GM18520 (cell line): Measurements from ENCODE around the gene EMC8.
"Not testable (repeated sequence)": the region's sequence is repeated elsewhere in the genome, so short reads cannot be mapped to it uniquely, and the experiment has no call there.

Source experiments
- ATAC-seq: cut with Tn5 transposase; IDR thresholded peaks from one replicate; pipeline ENCODE4 v1.9.1; 2021; ENCODE audit not compliant: unreplicated experiment

Gene EMC8

DNA sequence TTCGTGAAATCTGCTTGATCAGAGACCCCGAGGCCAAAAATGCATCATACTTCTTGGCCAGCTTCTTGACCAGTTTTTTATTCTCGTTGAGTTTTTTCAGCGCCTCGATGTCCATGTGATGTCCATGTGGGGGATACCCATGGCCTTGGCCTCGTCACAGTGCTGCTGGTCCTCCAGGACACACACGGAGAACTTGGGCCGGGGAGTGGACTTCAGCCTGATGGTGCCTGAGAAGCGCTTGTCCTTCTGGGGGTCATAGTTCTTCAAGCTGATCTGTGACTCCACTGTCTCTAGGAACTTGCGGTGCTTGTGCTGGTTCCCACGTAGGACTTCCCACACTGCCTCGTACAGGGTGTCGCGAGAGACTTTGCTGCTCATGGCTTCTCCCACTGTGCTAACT, 16.8 kb upstream of the EMC8 start:
- ATAC-seq = no peak

DNA sequence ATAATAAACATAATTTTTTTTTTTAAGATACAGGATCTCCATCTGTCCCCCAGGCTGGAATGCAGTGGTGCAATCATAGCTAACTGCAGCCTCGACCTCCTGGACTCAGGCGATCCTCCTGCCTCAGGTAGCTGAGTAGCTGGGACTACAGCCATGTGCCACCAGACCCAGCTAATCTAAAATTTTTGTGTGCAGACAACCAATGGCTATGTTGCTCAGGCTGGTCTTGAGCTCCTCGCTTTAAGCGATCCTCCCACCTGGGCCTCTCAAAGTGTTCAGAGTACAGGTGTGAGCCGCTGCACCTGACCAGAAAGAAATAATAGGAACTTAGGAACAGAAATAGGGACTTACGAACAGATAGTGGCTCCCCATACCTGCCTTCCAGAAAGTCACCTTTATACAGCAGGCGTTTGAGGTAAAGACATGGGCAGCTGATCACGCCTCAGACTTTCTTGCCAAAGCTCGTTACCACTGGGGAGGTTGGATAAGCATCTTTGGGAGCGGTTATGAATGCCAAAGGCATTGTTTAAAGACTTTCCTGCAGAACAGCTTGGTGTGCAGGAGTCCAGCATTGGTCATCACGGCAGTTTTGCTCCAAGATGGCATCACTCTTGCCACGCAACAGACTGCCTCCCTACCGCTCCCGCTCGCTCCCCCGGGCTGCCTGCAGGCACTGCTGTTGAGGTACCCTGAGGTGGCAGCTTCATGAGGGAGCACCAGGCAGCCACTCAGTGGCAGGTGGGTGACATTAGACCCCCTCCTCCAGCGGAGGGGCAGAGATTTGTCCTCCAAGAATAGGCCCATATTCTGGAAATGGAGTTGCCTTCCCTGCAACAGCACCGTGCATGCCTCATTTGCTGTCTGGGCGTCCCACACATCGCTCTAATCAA, 13.7 kb upstream of the EMC8 start:
- ATAC-seq = no peak

DNA sequence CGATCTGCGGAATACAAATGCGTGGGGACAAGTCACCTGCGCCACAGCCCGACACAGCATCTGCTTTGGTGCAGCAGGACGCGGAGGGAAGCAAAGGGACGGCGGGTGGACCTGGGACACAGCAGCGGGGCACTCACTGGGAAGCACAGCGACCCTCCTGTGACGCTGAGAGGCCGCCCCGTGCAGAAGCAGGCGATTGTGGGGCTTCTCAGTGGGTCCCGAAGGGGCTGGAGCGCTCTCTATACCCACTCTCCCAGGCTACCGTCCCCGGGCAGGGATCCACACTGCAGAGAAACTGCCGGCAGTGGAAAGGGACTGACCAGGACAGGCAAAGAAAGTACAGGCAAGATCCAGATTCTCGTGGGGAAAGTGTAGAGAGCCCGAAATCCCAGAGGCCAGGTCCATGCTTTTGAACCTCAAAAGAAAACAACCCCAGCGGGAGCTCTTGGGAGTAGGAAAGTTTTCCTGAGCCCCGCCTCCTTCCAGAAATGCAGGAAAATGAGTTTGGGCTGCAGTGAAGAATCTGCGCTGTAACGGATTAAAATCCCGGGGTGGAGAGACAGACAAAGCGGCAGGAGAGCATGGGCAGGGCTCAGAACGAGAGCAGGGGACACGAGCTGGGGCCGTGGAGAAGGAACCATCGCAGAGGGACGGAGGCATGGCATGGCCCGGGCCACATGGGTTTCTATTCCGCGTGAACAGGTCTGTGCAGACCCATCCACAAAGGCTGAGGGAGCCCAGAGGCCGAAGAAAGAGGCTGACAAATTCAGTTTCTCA, 12.9 kb upstream of the EMC8 start:
- ATAC-seq = no peak

DNA sequence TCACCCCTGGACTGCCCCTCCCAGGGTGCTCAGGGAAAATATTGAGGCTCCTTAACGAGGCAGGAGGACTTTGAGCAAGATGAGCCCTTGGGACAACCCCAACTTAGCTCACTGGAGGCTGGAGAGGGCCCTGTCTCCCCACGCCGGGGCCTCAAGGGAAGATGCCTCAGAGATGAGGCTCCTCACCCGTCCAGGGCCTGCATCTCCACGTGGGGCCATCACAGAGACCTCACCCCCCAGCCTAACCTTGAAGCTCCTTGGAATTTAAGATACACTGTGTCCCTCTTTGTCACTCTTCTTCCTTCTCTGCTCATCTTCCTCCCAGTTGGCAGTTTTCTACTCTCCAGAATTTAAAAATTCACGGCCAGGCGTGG, 11.4 kb upstream of the EMC8 start:
- no peak for ATAC-seq

DNA sequence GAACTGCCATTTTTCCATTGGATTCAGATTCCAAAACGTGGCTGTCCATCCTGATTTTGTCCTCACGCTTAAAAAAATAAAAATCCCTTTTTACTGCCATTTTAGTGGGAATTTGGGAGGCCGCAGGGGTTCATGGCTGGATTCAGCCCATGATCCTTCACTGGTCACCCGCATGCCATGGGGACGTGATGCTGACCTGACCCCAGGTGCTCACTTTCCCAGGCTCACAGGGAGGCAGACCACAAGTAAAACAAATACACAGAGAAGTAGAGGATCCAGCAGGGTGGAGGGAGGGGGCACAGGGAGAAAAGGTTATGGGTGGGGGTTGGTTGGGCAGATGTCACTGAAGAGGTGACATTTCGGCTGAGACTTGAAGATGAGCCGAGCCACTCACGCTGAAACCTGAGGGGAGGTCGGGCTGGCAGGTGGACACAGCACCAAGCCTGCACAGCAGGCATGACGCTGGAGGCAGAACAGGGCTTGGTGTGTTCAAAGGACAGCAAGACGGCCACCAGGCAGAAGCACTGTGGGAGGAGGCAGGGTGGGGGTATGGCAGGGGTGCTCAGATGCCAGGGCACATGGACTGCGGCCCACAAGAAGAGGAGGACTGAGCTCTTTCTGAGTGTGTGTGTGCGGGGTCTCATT, 10.9 kb upstream of the EMC8 start:
- no peak for ATAC-seq

DNA sequence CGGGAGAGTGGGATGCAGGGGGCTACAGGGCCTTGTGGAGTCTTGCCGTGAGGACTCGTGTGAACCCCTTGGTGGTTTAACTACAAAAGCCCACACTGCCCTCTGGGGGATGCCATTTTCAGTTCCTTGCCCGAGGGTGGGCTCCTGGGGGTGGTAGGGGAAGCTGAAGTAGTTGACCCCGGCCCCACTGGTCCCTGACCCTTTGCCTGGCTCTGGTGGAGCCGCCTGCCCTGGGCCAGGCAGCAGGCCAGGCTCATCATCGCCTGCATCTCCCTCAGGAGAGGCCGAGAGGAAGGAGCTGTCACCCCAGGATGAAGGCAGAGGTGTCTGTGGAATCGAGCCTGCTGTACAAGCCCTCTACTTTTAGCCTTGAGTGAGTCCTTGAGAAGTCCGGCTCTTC, 10.3 kb upstream of the EMC8 start:
- ATAC-seq = no peak

DNA sequence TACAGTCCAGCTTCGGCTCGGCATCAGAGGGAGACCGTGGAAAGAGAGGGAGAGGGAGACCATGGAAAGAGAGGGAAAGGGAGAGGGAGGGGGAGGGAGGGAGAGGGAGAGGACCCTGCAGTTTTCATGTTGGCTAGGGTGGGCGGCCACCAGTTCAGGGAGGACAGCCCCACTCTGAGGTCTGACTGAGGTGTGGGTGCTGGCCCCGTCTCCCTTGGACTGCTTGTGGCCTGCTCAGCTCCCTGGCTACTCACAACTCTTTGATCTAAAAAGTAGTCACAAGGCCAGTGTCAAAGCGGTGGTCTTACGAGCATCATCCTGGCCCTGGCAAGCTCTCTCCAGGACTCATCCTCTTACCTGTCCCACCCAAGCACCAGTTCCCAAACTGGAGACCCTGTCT, 9.6 kb upstream of the EMC8 start:
- no peak for ATAC-seq

DNA sequence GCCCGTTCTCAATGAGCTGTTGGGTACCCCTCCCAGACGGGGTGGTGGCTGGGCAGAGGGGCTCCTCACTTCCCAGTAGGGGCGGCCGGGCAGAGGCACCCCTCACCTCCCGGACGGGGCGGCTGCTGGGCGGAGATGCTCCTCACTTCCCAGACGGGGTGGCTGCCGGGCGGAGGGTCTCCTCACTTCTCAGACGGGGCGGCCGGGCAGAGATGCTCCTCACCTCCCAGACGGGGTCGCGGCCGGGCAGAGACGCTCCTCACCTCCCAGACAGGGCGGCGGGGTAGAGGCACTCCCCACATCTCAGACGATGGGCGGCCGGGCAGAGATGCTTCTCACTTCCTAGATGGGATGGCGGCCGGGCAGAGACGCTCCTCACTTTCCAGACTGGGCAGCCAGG, 8.8 kb upstream of the EMC8 start:
- not testable (repeated sequence) for ATAC-seq

DNA sequence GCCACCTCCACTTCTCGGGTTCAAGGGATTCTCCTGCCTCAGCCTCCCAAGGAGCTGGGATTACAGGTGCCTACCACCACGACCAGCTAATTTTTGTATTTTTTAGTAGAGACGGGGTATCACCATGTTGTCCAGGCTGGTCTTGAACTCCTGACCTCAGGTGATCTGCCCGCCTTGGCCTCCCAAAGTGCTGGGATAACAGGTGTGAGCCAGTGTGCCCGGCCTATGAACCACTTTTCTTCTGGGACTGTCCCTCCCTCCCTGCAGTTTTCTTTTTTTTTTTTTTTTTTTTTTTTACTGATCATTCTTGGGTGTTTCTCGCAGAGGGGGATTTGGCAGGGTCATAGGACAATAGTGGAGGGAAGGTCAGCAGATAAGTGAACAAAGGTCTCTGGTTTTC, 8.0 kb upstream of the EMC8 start:
- not testable (repeated sequence) for ATAC-seq

DNA sequence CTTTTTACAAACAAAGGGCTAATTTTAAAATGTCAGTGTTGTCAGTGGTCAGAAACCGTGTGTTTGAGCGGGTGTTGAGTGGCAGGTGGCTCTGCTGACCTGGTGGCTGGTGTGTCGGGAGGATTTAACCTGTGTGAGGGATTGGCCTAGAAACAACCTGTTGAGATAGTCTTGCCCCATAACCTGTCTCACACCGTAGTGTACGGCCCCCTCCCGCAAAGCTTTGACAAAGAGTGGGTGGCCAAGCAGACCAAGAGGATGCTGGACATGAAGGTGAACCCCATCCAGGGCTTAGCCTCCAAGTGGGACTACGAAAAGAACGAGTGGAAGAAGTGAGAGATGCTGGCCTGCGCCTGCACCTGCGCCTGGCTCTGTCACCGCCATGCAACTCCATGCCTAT, 7.2 kb upstream of the EMC8 start:
- ATAC-seq = no peak

DNA sequence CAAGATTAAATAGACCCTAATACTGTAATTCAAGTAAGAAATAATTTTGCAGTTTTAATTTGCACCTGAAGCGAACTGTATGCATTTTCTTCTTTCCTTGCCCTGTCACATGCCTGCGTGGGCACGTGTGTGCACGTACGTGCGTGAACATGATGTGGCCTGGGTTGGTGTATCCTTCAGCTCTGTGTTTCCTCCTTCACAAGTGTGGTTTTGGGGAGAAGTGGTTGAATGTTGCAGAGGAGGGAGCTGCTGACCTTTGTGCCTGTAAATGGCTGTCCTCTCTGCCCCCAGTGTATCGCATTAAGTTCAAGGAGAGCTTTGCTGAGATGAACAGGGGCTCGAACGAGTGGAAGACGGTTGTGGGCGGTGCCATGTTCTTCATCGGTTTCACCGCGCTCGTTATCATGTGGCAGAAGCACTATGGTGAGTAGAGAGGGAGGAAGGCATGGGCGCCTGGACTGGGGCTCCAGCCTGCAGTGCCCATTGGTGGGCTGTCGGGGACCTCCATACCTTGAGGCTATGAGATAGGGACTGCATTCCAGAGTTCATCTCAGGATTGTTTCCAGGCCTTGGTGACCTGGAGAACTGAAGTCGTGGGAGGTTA, 6.2 kb upstream of the EMC8 start:
- ATAC-seq = no peak

DNA sequence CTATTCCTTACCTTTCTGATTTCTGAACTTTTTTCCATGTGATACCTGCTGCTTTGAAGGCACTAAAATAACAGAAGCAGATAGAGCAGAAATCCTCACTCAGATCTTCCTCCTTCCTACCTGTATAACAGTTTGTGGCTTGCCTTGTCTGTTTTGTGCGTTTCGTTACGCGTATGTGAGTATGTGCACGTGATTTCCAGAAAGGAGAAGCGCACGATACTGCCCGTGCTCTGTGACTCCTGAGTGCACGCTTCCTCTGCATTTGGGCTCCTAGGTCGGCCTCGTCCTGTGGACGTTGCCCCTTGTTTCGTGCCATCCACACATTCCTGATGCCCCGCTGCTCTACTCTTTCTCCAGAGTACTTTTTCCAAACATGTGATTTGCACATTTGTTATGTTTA, 4.2 kb upstream of the EMC8 start:
- ATAC-seq = no peak

DNA sequence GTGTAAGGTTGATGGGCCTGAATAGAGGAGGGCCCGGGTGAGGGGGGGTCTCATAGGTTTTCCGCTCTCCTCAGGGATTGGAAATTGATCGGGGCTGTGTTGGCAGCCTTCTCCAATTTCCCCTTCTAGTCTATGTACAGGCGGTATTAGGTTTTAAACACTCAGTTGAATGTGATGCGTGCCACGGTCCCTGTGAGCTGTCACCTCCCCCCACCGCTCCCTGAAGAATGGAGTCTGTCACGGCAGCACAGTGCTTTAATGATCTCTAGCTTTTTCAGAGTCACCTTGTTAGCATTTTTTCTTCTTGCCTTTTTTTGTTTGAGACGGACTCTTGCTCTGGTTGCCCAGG, 951 bp upstream of the EMC8 start:
- no peak for ATAC-seq

DNA sequence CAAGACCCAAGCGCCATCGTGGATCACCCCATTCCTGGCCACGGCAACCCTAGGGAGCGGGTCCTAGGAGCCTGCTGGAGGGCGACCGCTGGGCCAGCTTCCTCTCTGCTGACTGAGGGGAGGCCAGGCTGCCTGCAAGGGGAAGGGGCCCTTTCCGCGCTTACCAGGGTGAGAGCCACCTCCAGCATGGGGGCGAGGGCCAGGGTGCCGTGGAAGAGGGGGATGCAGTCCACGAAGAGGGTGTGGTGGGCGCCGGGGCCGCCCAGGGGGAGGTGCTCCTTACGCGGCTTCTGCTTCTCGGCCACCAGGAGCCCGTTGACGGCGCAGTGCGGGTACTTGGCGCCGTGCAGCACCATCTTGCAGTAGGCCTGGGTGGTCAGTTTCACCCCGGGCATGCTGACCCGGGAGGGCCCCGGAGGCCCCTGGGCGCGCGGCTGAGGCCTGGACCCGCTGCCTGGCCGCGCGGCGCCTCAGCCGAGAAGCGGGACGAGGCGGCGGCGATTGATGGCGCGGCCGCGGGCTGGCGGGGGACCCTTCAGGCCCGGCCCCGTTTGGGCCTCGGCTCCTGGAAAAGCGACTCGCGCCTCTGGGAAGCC, 345 bp downstream of the EMC8 start:
- no peak for ATAC-seq

DNA sequence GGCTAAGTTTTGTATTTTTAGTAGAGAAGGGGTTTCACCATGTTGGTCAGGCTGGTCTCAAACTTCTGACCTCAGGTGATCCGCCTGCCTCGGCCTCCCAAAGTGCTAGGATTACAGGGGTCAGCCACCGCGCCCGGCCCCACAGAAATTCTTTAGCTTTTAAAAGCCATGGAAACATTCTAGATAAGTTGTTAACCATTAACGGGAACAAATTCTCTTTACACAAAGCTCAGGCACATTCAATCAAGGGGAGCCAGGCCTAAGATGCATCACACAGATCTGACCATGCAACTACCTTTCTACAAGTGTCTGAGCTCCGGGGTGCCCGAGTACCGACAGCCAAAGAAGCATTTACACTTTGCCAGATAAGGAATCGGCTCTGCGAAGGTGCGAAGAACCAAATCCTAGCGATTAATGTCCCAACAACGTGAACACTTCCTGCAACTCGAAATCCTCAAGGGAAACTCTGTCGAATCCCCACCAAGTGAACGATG, 1.0 kb downstream of the EMC8 start:
- no peak for ATAC-seq

DNA sequence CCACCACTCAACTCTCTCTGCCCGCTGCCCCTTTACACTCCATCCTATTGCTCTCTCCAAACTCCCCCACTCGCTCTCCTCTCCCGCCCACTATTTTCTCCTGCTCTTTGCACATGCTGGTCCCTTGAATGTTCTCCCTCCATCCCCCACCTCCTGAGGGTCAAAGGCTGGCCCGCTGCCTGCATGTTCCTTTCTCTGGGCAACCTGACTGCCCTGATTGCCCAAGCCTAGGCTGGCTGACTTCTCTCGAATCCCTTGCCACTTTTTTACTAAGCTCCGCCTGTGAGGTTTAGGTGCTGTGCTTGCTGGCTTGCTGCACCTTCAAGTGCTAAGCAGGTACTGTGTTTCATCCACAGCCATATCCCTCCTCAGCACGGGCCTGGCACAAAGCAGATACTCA, 2.7 kb downstream of the EMC8 start:
- ATAC-seq = no peak

DNA sequence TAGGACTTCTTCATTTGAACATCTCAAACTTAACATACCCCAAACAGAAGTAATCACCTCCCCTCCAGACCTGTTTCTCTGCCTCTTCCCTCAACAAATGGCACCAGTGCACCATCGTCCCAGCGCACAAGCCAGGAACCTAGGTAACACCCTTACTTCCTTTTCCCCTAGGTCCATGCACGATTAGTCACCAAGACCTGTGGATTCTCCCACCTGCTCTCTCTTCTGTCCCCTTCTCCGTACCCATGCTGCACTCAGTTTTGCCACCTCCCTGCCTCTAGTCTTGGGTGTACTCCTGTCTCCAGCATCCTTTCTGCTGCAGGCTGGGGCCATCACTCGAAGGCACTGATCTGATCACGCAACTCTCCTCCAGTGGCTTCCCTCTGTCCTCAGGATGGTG, 3.2 kb downstream of the EMC8 start:
- no peak for ATAC-seq

DNA sequence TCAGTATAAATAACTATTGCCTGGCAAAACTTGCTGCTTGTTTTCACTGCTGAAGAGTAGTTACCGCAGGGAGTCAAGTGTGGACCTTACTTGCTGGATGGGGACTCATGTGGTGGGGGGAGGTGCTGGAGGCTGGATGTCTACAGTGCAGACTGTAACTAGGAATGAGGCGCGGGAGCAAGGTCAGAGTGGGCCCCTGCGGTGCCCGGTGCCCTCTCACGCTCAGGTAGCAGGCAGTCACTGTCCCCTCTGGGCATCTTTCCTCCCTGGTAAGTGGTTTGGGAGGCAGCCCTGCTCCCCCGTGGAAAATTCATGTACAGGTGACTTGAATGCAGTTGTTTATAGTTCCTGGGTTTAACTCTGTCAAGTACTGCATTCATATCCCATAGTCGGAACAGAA, 4.6 kb downstream of the EMC8 start:
- no peak for ATAC-seq

DNA sequence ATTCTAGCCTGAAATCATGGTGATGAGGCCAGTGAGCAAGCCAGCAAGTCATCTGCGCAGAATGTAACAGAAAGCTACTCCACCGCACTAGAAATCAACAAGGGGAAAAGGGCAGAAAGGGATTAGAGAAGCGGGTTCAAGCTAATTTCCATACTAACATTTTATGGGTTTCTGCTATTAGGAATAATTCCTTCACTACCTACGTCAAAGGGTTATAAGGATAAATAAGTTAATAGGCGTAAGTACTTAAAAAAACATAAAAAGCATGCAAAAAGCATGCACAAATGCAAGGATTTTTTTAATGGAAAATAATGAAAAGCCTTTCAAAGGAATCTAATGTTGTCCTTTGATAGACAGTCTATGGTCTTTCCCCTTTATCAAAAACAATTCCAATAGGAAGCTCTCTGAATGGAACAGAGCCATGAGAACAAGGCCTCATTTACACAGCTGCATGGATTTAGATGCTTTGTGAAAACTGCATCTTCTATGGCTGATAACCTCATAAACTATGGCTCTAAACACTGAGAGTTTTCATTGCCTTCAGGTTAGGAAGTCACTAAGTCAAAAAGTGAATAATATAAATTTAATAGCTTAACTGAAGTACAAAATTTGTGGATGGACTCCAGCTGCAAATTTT, 5.6 kb downstream of the EMC8 start:
- no peak for ATAC-seq

DNA sequence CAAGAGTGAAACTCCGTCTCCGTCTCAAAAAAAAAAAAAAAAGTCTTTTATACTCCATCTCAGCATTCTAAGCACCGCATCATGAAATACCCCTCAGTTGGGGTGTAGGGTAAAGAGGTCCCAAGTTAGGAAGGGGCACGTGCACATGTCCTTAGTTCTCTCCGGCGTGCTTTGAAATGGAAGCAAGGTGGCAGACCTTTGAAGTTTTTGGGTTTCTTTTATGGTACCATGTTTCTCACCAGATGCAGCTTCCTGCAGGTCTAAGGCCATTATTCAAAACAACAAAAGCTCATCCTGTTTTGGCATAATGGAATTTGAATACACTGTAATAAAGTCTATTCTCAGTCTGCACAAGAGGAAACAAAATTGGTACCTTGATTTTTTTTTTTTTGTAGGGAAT, 9.6 kb downstream of the EMC8 start:
- no peak for ATAC-seq

DNA sequence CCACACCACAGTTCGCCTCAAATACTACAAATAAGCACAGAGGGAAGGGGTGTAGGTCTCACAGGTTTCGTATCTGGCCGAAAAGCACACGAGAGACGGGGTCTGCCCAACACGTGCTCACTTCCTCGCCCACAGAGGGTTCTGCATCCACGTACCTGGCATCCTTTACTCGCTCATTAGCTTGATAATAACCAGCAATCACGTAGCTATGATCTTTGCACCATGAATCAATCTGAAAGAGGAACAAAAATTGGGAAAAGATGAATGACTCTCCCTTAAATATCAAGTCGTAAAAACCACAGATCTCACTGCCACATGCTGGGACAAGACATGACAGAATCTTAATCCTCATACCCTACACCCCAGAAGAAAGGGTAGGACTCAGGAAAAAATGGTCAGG, 10.5 kb downstream of the EMC8 start:
- ATAC-seq = no peak
